HL-60 (cell line): Measurements from ENCODE around the gene MAP4K4.

Source experiments
- DNase-seq, 2 experiments: peaks; one replicate each; pipeline ENCODE4 v3.0.0-alpha.2; 2010 to 2020; ENCODE audit warnings: low read depth in 1 of 2, low spot score in 1 of 2
- H3K27ac ChIP-seq: fragments of 250-450 bp; sonication (Bioruptor Pico); replicated peaks from 2 replicates; pipeline ENCODE4 v1.5.1; 2020; ENCODE audit warnings: mild to moderate bottlenecking, moderate library complexity
- H3K27me3 ChIP-seq: fragments of 250-450 bp; sonication (Bioruptor Pico); 2 replicates; pipeline ENCODE4 v1.5.1; 2021; ENCODE audit warnings: mild to moderate bottlenecking, moderate library complexity; ENCODE audit not compliant: insufficient read depth, poor library complexity, severe bottlenecking
- H3K4me3 ChIP-seq: replicated peaks from 2 replicates; pipeline ENCODE4 v1.5.1; 2011; ENCODE audit warnings: mild to moderate bottlenecking, control low read depth, low read length; ENCODE audit not compliant: insufficient read depth
- GABPA ChIP-seq: IDR thresholded peaks from 2 replicates; pipeline ENCODE4 v1.6.1; 2012; ENCODE audit warnings: low read depth
- POLR2AphosphoS5 ChIP-seq: IDR thresholded peaks from 2 replicates; pipeline ENCODE4 v1.6.1; 2012; ENCODE audit warnings: low read depth
- SPI1 ChIP-seq: IDR thresholded peaks from 2 replicates; pipeline ENCODE4 v1.6.1; 2012; ENCODE audit warnings: low read depth, mild to moderate bottlenecking, borderline replicate concordance
- TF ChIP-seq, protein P1 (sequence below): IDR thresholded peaks from 2 replicates; pipeline ENCODE4 v1.6.1; 2012; ENCODE audit warnings: low read depth; ENCODE audit not compliant: insufficient replicate concordance
- TF ChIP-seq, protein P2 (sequence below): IDR thresholded peaks from one replicate; pipeline ENCODE4 v1.5.1; 2011; ENCODE audit warnings: low read length, control low read depth, inconsistent platforms; ENCODE audit not compliant: insufficient read depth

Gene MAP4K4

DNA sequence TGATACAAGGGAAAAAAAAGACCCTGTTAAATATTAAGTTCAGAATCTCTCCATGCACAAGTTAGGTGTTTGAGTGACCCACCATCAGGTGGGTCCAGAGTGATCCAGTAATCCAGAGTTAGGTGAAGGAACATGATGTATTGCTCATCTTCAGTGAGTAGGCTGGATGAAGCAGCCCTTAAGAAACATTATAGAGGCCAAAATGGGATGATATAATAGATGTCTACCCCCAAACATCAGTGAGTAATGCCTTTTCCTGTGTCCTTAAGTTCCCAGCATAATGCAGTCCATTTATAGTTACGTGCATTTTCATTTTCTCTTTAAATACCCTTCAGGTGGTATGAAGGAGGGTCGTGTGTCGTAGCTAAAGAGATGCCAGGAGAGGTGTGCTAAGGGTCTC is 89.6 kb downstream of the MAP4K4 start:
- DNase-seq: no peak
- TF ChIP-seq, protein P1, sequence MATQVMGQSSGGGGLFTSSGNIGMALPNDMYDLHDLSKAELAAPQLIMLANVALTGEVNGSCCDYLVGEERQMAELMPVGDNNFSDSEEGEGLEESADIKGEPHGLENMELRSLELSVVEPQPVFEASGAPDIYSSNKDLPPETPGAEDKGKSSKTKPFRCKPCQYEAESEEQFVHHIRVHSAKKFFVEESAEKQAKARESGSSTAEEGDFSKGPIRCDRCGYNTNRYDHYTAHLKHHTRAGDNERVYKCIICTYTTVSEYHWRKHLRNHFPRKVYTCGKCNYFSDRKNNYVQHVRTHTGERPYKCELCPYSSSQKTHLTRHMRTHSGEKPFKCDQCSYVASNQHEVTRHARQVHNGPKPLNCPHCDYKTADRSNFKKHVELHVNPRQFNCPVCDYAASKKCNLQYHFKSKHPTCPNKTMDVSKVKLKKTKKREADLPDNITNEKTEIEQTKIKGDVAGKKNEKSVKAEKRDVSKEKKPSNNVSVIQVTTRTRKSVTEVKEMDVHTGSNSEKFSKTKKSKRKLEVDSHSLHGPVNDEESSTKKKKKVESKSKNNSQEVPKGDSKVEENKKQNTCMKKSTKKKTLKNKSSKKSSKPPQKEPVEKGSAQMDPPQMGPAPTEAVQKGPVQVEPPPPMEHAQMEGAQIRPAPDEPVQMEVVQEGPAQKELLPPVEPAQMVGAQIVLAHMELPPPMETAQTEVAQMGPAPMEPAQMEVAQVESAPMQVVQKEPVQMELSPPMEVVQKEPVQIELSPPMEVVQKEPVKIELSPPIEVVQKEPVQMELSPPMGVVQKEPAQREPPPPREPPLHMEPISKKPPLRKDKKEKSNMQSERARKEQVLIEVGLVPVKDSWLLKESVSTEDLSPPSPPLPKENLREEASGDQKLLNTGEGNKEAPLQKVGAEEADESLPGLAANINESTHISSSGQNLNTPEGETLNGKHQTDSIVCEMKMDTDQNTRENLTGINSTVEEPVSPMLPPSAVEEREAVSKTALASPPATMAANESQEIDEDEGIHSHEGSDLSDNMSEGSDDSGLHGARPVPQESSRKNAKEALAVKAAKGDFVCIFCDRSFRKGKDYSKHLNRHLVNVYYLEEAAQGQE: no peak
- TF ChIP-seq GABPA (no peak), POLR2AphosphoS5 (no peak), SPI1 (no peak)
- TF ChIP-seq, protein P2, sequence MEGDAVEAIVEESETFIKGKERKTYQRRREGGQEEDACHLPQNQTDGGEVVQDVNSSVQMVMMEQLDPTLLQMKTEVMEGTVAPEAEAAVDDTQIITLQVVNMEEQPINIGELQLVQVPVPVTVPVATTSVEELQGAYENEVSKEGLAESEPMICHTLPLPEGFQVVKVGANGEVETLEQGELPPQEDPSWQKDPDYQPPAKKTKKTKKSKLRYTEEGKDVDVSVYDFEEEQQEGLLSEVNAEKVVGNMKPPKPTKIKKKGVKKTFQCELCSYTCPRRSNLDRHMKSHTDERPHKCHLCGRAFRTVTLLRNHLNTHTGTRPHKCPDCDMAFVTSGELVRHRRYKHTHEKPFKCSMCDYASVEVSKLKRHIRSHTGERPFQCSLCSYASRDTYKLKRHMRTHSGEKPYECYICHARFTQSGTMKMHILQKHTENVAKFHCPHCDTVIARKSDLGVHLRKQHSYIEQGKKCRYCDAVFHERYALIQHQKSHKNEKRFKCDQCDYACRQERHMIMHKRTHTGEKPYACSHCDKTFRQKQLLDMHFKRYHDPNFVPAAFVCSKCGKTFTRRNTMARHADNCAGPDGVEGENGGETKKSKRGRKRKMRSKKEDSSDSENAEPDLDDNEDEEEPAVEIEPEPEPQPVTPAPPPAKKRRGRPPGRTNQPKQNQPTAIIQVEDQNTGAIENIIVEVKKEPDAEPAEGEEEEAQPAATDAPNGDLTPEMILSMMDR: no peak
- Histone ChIP-seq H3K27me3 (no peaks in the 10 kb centered on the region), H3K27ac (no peak overlapping the region), H3K4me3 (no peak overlapping the region)

DNA sequence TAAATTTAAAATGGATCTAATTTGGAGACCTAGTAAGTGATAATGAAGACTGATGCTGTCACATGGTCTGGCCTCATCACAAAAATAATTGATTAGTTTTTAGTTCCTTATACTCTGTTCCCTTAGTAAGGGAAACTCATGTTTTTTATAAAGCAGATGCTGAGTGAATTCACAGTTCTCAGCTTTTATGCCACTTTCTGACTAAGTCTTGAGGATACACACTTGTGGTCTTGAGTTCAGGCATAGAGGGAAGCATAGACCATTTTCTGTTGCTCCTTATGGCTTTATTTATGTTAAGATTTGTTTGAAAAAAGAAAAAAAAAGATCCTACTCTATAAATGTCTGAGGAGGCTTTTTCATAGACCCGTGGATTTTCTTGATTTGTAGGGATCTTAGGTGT is 91.1 kb downstream of the MAP4K4 start:
- no peak for TF ChIP-seq GABPA
- TF ChIP-seq, protein P2: no peak
- TF ChIP-seq, protein P1: no peak
- Histone ChIP-seq H3K27ac (no peak overlapping the region), H3K4me3 (no peak overlapping the region), H3K27me3 (no peaks in the 10 kb centered on the region)
- no peak for DNase-seq

DNA sequence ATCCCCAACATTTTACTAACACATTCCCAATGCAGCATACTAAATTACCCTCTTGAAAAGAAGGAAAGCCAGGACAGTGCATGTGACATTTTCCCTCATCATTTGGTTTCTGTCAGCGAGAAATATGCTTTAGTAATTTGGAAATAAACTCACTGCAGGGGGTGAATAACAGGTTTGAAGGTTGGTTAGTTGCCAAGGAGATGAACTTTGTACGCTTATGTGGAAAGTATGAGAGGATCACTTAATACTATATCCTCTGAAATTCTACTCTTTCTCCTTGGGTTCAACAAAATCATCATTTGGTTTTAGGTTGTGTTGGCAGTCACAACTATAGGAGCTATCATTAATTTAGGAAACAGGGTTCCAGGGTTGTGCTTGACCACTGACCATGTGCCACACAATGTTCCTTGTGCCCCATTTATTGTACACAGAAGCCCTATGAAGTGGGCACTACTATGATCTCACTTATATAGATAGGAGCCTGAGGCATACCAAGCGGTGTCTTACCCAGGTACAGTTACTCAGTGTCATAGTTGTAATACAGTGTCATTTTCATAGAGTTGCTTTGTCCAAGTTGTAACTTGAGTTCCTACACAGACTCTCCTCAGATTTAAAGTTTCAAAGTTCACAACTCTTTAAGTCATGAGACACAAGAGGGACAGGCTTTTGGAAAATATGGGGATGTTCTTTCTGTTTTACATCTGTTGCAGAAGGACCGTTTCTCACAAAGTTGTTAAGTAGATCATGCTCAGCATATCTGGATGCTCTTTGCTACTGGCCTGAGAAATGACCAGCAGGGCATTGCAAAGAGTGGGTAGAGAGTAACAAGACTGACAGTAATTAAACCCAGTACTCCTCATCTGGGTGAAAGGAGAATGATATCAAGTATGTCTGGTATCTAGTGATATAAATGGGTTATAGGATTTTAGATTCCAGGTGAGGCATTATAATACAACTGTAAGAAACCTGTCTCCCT is 91.8 kb downstream of the MAP4K4 start:
- Histone ChIP-seq H3K4me3 (no peak overlapping the region), H3K27ac (no peak overlapping the region), H3K27me3 (no peaks in the 10 kb centered on the region)
- TF ChIP-seq, protein P1: no peak
- no peak for TF ChIP-seq GABPA
- TF ChIP-seq, protein P2: no peak
- no peak for DNase-seq
